GM18858 (cell line): ENCODE data around the gene C14orf119.

Experiments used
- ATAC-seq: cut with Tn5 transposase; IDR thresholded peaks from one replicate; pipeline ENCODE4 v1.9.1; 2021; ENCODE audit not compliant: unreplicated experiment

Gene C14orf119

GRCh38 chr14:23124337-23124954 is 29.1 kb downstream of the C14orf119 start:
- ATAC-seq, result no peak

- no peak for ATAC-seq
These were observed 29.7 kb downstream of the C14orf119 start for GRCh38 chr14:23125011-23125410.

GRCh38 chr14:23125933-23126524 is 30.7 kb downstream of the C14orf119 start:
- no peak for ATAC-seq

- no peak for ATAC-seq
These were observed 31.4 kb downstream of the C14orf119 start for GRCh38 chr14:23126548-23127278.

GRCh38 chr14:23127861-23128260 is 32.6 kb downstream of the C14orf119 start:
- ATAC-seq, result no peak

- ATAC-seq, result no peak
These were observed 33.9 kb downstream of the C14orf119 start for GRCh38 chr14:23128969-23129758.

GRCh38 chr14:23129759-23130316 is 34.5 kb downstream of the C14orf119 start:
- no peak for ATAC-seq

- no peak for ATAC-seq
These were observed 35.6 kb downstream of the C14orf119 start for GRCh38 chr14:23130871-23131270.

- no peak for ATAC-seq
These were observed 36.2 kb downstream of the C14orf119 start for GRCh38 chr14:23131482-23131881.

GRCh38 chr14:23132970-23133369 is 37.7 kb downstream of the C14orf119 start:
- ATAC-seq, result no peak

- no peak for ATAC-seq
These were observed 41.3 kb downstream of the C14orf119 start for GRCh38 chr14:23136566-23137133.

- ATAC-seq, result no peak
These were observed 42.0 kb downstream of the C14orf119 start for GRCh38 chr14:23137192-23137812.

GRCh38 chr14:23137813-23138535 is 42.7 kb downstream of the C14orf119 start:
- ATAC-seq, result no peak

GRCh38 chr14:23139874-23140273 is 44.6 kb downstream of the C14orf119 start:
- ATAC-seq, result no peak

GRCh38 chr14:23140371-23140770 is 45.1 kb downstream of the C14orf119 start:
- ATAC-seq, result no peak

- ATAC-seq, result no peak
These were observed 46.6 kb downstream of the C14orf119 start for GRCh38 chr14:23141706-23142444.

- ATAC-seq, result no peak
These were observed 47.5 kb downstream of the C14orf119 start for GRCh38 chr14:23142826-23143225.

- no peak for ATAC-seq
These were observed 48.6 kb downstream of the C14orf119 start for GRCh38 chr14:23143911-23144310.

GRCh38 chr14:23145794-23146350 is 50.6 kb downstream of the C14orf119 start:
- no peak for ATAC-seq
